IPS-NIHi7 (cell line): ENCODE results near the gene EXOC7.
"Not testable (repeated sequence)": the region's sequence is repeated elsewhere in the genome, so short reads cannot be mapped to it uniquely, and the experiment has no call there.

ENCODE experiments used
- DNase-seq: peaks from one replicate; pipeline ENCODE4 v3.0.0; 2012; ENCODE audit warnings: mixed read lengths; ENCODE audit errors: extremely low spot score

The EXOC7 gene

GRCh38 chr17:76087531-76087930, 16.1 kb downstream of the EXOC7 start:
- no peak for DNase-seq

DNA sequence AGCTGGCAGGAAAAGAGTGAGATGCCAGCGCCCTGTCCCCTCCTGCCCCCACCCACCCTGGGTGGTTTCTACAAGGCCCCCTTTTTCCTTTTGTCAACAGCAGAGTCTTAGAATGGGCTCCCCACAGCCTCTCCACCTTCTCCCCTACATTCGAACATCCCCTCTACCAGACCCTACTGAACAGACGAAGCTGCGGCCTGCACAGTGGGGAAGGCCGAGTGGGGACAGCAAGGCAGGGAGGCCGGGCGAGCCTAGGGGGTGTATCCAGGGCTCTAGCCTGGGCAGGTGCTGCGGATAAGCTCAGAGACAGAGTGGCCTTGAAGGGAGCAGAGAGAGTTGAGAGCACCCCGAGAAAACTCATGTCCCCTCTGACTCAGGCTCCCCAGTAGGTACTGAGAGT, 17.2 kb downstream of the EXOC7 start:
- no peak for DNase-seq

DNA sequence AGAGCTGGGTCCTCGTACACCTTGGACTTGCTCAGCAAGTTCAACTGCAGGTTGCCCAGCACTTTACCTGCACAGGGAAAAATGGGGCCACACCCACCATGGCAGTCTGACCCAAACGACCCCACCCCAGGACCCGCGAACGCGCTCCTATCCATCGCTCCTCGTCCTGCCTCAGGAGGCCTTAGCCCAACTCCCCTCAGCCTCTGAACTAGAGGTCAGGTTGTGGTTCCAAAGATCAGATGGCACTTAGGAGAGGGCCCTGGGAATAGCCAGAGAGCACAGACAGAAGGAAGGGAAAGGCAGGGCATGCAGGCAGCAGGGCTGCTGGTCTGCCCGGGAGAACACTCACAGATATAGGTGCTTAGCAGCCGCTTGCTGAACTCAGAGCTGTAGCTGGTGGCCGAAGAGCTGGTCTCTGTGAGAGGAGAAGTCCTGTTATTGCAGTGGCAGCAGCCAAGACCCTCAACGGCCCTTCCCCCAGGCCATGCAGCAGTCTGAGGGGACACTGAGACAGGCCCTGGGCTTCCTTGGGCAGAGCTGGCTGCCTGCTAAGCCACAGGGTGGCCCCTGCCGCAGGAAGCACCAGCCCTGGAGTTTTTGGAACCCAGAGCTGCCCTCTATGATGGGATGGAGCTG, 17.7 kb downstream of the EXOC7 start:
- DNase-seq: no peak

- no peak for DNase-seq
These were observed 18.4 kb downstream of the EXOC7 start for GRCh38 chr17:76085066-76085730.

DNA sequence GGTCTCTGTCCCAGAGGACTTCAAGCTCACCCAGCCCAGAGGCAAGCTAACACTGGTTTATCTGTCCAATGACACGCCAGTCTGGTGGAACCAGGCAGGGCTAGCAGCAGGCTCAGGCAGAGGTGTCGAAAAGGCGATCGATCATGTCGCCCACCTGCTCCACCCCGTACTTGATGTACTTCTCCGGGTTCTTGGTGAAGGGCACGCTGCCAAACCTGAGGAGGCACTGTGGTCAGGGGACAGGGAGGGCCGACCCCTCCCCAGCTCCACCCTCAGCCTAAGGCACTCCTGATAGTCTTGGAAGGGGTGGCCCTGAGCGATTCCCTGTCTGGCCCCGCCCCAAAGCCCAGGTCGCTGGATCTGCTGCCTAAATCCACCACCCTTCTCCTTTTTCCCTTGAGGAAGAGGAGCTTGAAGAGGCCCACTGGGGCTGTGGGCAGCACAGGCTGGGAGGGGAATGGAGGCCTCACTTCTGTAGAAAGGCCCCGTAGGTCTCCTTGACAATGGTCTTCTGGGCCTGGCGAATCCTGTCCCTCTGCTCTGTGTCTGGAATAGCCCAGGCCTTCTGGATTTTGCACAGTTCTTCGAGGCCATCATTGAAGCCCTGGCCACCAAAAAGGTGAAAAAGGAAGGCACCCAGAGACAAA, 19.9 kb downstream of the EXOC7 start:
- DNase-seq: no peak

- DNase-seq: no peak
These were observed 21.0 kb downstream of the EXOC7 start for GRCh38 chr17:76082326-76083251.

GRCh38 chr17:76081295-76082210, 22.0 kb downstream of the EXOC7 start:
- peak; percentile 32 for DNase-seq

DNA sequence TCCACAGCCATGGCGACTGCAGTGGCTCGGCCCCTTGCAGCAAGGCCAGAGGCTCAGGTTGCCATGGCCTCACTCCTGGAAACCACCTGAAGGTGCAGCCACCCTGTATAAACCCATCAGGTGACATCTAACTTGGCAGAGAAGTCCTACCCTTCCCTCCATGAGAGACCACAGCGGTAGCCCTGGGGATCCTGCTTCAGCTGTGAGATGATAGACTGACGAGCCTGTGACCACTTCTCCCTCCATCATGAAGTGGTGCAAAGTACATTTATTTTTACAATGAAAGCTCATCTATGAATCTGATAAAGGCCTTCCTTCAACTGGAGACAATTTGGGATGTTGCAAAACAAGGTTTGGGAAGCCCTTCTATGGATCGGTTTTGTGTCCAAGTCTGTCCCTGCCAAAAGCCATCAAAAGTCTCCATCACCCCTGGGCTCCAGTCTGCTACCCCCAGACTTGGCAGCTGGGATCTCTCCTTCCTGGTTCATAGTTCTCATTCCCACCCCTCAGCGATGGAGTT, 22.8 kb downstream of the EXOC7 start:
- no peak for DNase-seq

DNA sequence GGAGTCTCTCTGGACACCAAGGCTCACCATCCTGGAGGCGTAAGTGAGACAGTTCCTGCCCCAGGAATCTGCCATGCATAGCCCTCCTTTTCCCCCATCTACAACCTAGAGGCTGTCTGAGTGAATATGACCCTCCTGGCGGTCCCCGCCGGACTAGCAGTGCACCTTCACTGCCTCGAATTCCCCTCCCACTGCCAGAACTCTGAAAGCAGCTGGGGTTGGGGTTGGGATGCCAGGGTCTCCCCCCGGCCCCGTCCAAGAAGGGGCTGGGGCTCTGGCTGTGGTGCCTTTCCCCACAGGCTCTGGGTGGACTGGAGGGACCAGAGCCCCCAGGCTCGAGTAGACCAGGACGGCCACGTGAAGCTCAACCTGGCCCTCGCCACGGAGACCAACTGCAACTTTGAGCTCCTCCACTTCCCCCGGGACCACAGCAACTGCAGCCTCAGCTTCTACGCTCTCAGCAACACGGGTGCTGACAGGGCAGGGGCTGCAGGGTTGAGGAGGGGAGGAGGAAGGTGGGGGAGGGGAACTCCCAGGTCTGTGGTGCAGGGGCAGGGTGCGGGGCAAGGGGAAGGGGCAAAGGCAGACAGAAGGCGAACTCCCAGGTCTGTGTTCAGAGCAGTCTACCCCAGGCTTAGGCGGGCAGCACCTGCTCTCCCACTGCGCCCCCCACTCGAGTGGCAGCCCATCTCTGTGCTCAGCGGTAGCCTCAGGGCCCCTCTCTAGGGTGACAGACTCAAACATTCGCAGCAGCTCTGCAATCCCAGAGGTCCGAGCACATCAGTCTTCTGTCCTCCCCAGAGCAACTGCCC, 23.4 kb downstream of the EXOC7 start:
- DNase-seq: peak; percentile 67

GRCh38 chr17:76079535-76079955, 24.0 kb downstream of the EXOC7 start:
- DNase-seq: no peak

- no peak for DNase-seq
These were observed 24.6 kb downstream of the EXOC7 start, which contains the start of gene ZACN for GRCh38 chr17:76078860-76079534. Gene ZACN (plus strand): TSS chr17:76079182. CDS start chr17:76079265, 83 bp downstream.

GRCh38 chr17:76078370-76078769, 25.2 kb downstream of the EXOC7 start:
- not testable (repeated sequence) for DNase-seq

- DNase-seq: no peak
These were observed 25.9 kb downstream of the EXOC7 start for GRCh38 chr17:76077584-76078110.

- no peak for DNase-seq
These were observed 26.6 kb downstream of the EXOC7 start for GRCh38 chr17:76076765-76077583.

DNA sequence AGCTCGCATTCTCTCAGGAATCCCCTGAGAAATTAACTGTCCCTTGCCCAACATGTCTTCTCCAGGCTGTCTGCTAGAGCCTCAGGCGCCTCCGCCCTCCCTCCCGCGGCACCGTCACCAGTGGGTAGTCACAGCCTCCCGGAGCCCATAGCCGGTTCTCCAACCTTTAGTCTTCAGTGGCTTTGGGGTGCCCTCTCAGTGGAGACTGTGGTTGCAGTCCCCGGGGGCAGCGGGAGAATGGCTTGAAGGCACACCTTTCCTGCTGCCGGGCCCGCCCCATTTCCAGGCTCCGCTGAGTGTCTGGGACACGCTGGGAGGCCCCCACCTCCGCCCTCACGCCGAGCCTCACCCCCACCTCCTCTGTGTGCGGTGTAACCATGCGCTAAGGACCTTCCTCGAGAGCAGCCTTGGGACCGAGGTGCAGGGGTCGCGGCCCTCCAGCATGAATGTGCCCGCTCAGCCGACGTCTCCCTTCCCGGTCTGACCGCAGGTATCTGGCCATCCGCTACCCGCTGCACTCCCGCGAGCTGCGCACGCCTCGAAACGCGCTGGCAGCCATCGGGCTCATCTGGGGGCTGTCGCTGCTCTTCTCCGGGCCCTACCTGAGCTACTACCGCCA, 27.3 kb downstream of the EXOC7 start:
- peak; percentile 37 for DNase-seq

DNA sequence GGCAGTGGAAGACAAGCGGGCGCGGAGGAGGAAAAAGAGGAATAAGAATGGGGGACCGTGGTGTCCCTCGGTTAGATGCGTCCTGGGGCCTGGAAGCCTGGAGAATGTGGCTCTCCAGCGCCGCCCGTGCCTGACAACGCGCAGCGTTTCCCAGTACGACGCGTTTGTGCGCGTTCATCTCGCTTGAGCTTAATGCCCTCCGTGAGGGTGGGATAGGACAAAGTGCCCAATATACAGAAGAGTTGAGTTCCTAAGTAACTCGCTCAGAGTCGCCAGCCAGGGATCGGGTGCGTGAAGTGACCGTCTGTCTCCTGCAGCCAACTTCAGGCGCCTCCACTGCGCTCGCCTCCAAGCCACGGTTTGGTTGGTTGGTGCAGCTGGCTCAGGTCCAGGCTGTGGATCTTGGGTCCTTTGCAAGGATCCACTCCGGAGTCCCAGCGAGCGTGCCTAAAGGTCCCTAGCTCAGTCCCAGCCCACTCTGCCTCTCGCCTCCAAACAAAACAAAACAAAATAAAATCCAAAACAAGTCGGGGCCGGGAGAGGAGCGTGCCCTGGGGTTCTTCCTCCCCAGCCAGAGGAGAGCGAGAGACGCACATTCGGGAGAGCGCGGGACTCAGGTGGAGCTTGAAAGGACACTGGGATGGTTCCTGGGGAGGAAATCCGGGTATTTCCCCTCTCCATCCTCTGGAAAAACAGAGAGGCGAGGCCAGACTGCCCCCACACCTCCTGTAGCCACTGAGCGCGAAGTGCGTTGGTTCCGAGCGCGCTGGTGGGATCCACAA, 28.0 kb downstream of the EXOC7 start:
- DNase-seq: peak; percentile 66
